Measurements from ENCODE around the gene GJB6. TPM values are rescaled to one million over a fixed set of nuclear protein-coding genes. Genes with fewer than 3 reads are reported as not detected.

GJB6 gene
- total RNA-seq, 1 donor from 2014 or later, result 32.6 TPM

DNA sequence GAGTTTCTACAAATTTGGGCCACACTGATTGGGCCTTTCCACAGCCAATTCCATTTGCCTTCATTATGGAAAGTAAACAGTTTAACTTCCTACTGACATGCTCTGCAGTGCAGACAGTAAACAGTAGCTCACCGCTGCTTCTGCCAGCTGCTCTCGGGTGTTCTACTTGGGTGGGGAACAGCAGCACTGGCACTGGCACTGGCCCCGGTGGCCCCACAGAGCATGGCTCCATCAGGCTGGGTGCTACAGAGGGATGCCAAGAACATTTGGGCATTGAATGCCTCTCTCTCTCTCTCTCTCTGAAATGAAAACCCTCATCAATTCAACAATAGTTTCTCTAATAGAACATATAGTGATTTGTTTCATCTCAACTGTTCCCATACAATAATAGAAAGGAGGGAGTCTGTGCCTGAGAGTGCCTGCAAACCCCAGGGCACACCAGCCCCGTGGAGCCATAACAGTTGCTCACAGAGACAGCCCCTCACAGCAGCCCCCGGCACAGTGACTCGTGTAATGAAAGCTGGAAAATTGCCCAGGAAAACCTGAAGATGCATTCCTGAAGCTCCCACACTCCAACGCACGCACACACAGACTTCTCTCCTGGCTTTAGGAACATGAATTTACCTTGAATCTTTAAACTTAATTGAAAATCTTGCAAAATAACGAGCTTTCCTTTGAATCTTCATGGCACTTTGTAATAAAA lies 38.2 kb upstream of the GJB6 start:
- TF ChIP-seq, protein P1, sequence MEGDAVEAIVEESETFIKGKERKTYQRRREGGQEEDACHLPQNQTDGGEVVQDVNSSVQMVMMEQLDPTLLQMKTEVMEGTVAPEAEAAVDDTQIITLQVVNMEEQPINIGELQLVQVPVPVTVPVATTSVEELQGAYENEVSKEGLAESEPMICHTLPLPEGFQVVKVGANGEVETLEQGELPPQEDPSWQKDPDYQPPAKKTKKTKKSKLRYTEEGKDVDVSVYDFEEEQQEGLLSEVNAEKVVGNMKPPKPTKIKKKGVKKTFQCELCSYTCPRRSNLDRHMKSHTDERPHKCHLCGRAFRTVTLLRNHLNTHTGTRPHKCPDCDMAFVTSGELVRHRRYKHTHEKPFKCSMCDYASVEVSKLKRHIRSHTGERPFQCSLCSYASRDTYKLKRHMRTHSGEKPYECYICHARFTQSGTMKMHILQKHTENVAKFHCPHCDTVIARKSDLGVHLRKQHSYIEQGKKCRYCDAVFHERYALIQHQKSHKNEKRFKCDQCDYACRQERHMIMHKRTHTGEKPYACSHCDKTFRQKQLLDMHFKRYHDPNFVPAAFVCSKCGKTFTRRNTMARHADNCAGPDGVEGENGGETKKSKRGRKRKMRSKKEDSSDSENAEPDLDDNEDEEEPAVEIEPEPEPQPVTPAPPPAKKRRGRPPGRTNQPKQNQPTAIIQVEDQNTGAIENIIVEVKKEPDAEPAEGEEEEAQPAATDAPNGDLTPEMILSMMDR (IDR thresholded peaks at IDR 0.05; ENCODE audit: insufficient read depth, low read length, severe bottlenecking), result no peak
- Histone ChIP-seq H3K4me3 (ENCODE audit: low read depth, low read length) (no peak overlapping the region), H3K36me3 (ENCODE audit: control insufficient read depth, insufficient read depth, low read length) (no peaks in the 10 kb centered on the region), H3K27me3 (ENCODE audit: control insufficient read depth, insufficient read depth, low read length) (no peaks in the 10 kb centered on the region)
- DNase-seq (ENCODE audit: low read depth) (peak; percentile 69), FAIRE-seq (no peak)

DNA sequence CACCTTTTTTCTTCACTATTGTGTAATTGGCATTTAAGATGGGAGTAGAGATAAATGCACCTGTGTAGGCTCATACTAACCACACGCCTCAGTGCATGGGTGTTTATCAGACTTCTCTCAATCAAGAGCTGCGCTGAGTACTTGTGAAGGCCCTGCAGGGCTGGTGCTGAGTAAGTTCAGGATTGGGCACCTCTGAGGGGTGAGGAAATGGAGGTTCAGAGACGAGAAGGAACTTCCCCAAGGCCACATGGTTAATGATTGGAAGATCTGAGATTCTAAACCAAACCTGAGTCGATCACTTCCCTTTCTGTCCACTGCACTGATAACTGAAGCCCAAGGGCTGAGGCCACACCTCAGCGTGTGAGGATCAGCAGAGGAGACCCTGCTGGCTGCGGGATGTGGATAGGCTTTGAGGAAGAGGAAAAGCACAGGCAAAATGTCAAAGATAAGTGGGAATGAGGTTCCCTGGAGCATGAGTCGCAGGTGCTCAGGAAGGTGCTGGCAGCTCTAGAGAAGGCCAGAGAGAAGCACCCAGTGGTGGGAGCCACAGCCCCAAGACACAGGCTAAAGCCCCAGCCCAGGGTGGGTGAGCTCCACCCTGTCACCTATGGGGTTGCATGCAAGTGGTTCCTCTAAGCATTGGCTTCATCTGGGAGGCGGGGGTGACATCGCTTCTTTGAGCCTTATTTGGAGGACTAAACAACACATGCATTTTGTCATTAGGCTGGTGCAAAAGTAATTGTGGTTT lies 32.3 kb upstream of the GJB6 start:
- H3K36me3 ChIP-seq (ENCODE audit: control insufficient read depth, insufficient read depth, low read length), result no peaks in the 10 kb centered on the region
- no peaks in the 10 kb centered on the region for H3K27me3 ChIP-seq (ENCODE audit: control insufficient read depth, insufficient read depth, low read length)
- H3K4me3 ChIP-seq (ENCODE audit: low read depth, low read length), result no peak overlapping the region
- FAIRE-seq (no peak), DNase-seq (ENCODE audit: low read depth) (no peak)
- TF ChIP-seq, protein P1 (IDR thresholded peaks at IDR 0.05; ENCODE audit: insufficient read depth, low read length, severe bottlenecking), result no peak

DNA sequence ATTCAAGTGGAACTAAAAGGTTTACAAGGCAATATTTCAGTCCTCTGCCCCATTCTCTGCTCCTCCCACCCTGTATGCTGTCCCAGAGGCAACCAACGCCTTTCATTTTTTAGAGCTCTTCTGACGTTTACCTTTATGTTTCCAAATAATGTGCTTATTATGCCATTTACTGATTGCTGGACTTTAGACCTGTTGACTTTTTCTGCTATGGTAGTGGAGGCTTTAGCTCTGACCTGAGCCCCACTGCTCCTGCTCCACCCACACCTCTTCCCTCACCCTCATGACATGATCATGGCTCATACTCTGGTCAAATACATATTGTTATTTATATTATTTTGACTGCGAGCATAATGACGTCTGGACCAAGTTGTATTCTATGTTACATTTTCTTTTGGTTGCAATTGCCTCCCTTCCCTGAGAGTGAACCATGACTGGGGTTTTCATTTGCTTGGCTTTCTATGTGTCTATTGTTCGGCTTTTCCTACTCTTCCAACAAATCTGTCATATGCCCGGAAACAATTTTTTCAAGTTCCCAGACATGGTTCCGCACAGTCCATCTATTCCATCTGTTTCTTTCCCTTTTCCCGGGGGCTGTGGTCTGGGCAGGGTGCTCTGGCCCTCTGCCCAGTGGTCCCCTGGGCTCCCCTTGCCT lies 31.4 kb upstream of the GJB6 start:
- no peak for FAIRE-seq
- Histone ChIP-seq H3K27me3 (ENCODE audit: control insufficient read depth, insufficient read depth, low read length) (no peaks in the 10 kb centered on the region), H3K4me3 (ENCODE audit: low read depth, low read length) (no peak overlapping the region), H3K36me3 (ENCODE audit: control insufficient read depth, insufficient read depth, low read length) (no peaks in the 10 kb centered on the region)
- TF ChIP-seq, protein P1 (IDR thresholded peaks at IDR 0.05; ENCODE audit: insufficient read depth, low read length, severe bottlenecking), result no peak
- DNase-seq (ENCODE audit: low read depth), result no peak

DNA sequence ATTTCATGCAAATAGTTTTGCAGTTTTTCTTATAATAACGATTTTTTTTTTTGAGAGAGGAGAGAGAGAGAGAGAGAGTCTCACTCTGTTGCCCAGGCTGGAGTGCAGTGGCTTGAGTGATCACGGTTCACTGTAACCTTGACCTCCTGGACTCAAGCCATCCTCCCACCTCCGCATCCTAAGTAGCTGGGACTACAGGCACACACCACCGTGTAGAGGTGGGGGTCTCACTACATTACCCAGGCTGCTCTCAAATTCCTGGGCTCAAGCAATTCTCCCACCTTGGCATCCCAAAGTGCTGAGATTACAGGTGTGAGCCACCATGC lies 26.8 kb upstream of the GJB6 start:
- Histone ChIP-seq H3K4me3 (ENCODE audit: low read depth, low read length) (no peak overlapping the region), H3K36me3 (ENCODE audit: control insufficient read depth, insufficient read depth, low read length) (no peaks in the 10 kb centered on the region), H3K27me3 (ENCODE audit: control insufficient read depth, insufficient read depth, low read length) (no peaks in the 10 kb centered on the region)
- TF ChIP-seq, protein P1 (IDR thresholded peaks at IDR 0.05; ENCODE audit: insufficient read depth, low read length, severe bottlenecking), result no peak
- DNase-seq (ENCODE audit: low read depth) (no peak), FAIRE-seq (no peak)

DNA sequence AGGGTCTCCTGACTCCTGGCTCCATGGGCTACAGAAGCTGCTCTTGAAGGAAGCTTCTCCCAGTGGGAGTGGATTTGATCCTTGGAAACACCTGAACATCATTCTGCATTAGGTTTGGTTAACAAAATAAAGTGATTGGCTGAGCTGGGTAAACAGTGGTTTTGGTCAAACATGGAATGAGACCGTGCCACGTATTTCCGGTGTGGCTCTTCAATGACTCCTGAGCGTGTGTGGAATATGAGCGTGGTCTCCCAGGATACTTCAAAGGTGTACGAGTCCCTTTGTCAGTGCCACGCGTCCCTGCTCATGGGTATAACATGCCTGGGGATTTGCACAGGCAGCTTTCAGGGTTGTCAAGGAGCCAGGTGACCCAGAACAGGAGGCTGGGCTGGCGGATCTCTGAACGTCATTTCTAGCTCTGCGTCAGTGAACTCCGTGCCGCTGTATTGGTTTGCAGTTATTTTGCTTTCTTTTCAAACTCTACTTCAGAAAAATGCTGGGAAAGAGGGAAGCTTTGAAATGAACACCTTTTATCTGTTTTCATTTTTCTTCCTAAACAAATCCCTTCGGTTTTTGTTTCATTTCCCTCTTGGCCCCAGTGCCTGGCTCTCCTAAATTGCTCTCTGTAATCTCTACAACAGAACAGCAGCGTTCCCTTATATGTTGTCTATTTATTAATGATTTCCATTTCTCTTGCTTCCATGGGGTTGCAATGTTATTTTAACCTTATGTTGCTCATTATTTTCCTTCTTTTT lies 26.3 kb upstream of the GJB6 start:
- no peak for FAIRE-seq
- H3K4me3 ChIP-seq (ENCODE audit: low read depth, low read length), result peak overlapping the region; percentile 1

More for the DNA sequence above, 26.3 kb upstream of the GJB6 start:
- DNase-seq (ENCODE audit: low read depth), result no peak
- Histone ChIP-seq H3K27me3 (ENCODE audit: control insufficient read depth, insufficient read depth, low read length) (no peaks in the 10 kb centered on the region), H3K36me3 (ENCODE audit: control insufficient read depth, insufficient read depth, low read length) (no peaks in the 10 kb centered on the region)
- TF ChIP-seq, protein P1 (IDR thresholded peaks at IDR 0.05; ENCODE audit: insufficient read depth, low read length, severe bottlenecking), result no peak

All from bronchial epithelial cell (primary cell).